HG02870 (cell line): ENCODE results near the gene TPGS1.

Experiments used
- ATAC-seq: cut with Tn5 transposase; IDR thresholded peaks from one replicate; pipeline ENCODE4 v1.9.1; 2021; ENCODE audit warnings: mild to moderate bottlenecking, moderate library complexity; ENCODE audit not compliant: unreplicated experiment

Gene TPGS1

DNA sequence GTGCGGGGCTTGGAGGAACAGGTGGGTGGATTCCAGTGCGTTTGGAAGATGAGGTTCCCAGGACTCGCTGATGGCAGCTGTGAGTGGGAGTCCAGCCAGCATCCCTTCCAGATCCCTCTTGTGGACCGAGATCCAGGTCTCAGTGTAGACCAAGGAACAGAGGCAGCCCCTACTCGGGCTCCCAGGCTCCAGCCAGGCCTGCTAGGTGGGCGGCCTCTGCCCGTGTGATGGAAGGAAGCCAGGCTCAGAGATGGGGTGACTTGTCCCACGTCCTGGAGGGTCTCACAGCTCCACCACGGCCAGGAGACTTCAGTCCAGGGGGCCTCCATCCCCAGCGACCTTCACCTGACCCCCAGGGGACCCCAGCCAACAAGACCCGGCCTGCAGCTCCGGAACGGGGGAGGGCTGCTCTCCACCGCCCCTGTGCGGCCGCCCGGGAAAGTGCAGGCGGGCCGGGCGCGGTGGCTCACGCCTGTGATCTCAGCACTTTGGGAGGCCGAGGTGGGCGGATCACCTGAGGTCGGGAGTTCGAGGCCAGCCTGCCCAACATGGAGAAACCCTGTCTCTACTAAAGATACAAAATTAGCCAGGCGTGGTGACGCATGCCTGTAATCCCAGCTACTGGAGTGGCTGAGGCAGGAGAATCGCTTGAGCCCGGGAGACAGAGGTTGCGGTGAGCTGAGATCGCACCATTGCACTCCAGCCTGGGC lies 11.7 kb upstream of the TPGS1 start:
- no peak for ATAC-seq

GRCh38 chr19:496112-496665 lies 11.1 kb upstream of the TPGS1 start, which contains the start of gene MADCAM1:
MADCAM1 (plus strand) TSS chr19:496486; CDS start chr19:496500, 14 bp downstream.
- ATAC-seq: no peak

DNA sequence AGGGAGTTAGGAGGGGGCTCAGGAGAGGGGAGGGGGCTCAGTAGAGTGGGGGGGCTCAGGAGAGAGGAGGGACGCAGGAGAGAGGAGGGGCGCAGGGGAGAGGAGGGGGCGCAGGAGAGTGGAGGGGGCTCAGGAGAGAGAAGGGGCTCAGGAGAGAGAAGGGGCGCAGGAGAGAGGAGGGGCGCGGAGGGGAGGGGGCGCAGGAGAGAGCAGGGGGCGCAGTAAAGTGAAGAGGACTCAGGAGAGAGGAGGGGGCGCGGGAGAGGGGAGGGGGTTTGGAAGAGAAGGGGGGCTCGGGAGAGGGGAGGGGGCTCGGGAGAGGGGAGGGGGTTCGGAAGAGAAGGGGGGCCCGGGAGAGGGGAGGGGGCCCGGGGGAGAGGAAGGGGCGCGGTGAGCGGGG lies 10.3 kb upstream of the TPGS1 start:
- ATAC-seq: no peak

DNA sequence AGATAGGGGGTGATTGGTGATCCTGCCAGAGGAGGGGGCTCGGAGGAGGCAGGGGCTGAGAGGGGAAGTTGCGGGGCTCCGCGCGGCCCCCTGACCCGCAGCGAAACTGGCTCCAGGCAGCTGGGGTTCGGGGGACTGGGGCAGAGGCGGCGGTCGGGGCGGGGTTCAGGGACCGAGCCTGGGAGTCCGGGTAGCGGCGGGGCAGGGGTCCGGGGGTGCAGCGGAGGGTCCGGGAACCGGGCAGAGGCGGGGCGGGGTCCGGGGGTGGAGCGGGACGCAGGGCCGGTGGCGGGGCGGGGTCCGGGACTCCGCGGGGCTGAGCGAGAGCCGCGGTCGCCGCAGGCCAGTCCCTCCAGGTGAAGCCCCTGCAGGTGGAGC lies 9.8 kb upstream of the TPGS1 start:
- no peak for ATAC-seq

DNA sequence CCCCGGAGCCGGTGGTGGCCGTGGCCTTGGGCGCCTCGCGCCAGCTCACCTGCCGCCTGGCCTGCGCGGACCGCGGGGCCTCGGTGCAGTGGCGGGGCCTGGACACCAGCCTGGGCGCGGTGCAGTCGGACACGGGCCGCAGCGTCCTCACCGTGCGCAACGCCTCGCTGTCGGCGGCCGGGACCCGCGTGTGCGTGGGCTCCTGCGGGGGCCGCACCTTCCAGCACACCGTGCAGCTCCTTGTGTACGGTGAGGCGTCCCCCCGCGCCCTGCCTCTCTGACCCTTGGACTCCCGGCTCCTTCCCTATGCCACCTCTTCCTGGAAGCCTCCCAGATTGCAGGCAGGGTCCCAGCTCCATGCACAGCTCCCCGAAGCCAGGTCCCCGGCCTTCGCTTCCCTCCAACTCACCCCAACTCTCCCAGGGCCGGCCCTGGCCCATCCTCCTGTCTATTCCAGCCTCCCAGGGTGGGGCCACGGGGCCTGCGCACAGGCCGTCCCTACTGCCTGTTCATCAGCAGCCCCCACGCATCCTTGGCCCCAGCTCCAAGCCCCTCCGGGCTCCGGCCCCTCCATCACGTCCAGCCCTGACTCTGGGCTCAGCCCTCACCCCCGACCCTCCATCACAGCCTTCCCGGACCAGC lies 9.3 kb upstream of the TPGS1 start:
- no peak for ATAC-seq

GRCh38 chr19:498511-498891 lies 8.8 kb upstream of the TPGS1 start:
- no peak for ATAC-seq

GRCh38 chr19:498977-499623 lies 8.2 kb upstream of the TPGS1 start:
- no peak for ATAC-seq

DNA sequence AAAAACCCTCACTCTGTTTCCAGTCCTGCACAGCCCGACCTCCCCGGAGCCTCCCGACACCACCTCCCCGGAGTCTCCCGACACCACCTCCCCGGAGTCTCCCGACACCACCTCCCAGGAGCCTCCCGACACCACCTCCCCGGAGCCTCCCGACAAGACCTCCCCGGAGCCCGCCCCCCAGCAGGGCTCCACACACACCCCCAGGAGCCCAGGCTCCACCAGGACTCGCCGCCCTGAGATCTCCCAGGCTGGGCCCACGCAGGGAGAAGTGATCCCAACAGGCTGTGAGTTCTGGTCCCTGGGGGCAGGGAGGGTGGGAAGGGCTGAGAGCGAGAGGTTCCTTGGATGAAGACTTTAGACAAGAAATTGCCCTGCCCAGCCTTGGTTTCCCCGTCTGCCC lies 5.7 kb upstream of the TPGS1 start:
- no peak for ATAC-seq

GRCh38 chr19:504616-505015 lies 2.7 kb upstream of the TPGS1 start:
- no peak for ATAC-seq

GRCh38 chr19:506404-507285 lies 652 bp upstream of the TPGS1 start:
- ATAC-seq: peak; percentile 65

DNA sequence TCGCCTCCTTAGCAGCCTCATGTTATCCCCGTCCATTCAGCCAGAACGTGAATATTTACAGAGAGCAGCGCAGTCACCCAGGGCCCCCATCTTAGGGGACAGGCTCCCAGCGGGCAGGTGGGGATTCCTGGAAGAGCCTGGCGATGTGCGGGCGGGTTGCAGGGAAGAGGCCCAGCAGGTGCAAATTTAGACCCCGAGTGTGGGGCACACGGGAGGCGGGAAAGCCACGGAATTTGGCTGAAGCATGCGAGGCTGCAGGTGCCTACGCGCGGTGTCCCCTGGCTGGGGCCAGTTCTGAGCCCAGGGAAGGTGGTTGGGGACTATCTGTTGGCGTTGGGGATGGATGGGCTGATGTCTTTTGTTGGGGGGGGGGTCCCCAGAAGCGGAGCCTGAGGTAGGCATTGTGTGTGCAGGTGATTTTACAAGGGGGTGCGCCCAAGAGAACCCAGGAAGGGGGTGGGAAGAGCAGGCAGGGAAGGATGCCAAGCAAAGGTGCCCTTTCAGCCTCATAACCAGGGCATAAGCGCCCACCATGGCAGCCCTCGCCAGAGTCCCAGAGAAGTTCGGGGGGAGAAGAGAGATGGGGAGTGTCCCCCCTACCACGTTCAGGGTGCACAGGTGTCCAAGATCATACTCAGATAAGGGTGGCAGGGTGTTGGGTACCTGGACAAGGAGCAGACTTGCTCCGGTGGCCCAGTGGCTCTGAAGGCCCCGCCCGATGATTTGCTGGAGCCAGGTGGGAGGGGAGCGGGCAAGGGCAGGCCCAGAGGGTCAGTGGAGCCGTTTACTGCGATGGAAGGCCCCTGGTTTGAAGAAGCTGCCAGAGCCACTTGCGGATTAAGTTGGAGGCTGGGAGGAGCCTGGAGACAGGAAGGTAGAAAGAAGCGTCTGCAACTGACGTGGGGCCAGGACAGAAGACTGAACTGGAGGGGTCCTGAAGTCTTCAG lies 1.2 kb downstream of the TPGS1 start:
- no peak for ATAC-seq

DNA sequence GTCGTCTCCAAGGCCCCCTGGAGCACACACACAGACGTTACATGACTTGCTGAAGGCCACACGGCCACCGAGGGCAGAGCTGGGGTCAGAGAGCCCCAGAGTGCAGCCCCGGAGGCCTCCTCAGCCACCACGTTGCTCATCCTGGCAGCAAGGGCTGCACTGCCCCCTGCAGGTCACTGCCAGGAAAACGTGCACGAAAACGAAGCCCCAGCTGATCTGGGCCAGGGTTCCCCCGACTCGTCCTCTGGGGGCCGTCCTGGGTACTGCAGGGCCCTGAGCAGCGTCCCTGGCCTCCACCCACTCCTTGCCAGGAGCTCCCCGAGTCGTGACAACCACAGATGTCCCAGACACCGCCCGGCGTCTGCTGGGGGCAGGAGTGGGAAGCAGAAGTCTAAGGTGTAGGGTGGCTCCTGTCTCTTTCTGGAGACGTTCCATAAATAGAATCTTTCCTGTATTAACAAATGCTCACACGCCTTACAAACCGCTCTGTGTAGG lies 3.4 kb downstream of the TPGS1 start:
- ATAC-seq: no peak

DNA sequence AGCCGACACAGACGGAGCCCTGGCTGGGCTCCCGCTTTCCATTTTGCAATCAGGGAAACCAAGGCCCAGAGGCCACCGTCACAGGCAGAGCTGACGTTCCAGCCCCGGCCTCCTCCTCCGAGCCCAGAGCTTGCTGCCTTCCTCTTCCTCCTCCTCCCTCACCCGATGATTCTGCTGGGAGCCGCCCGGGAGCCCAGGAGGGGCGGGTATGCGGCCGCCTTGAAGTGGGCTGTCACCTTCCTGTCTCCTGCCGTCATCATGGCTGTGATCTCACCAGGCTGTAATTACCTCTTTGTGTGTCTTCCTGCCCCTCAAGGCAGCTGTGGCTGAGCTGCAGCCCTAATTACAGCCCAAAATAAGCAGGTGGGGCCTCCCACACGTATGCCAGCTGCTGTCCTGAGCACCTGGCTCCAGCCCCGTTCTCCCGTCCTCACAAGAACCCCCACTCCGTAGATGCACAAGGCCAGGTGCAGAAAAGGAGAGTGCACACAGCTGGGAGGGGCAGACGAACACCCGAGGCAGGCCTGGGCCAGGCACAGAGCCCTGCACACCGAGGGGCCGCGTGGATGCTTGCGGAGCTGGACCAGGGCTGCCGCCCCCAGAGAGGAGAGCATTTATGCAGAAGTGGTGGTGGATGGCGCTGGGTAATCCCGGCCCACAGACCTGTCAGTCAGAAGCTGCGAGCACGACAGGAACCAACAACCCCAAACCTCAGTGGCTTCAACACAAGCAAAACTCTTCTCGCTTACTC lies 4.0 kb downstream of the TPGS1 start:
- no peak for ATAC-seq

DNA sequence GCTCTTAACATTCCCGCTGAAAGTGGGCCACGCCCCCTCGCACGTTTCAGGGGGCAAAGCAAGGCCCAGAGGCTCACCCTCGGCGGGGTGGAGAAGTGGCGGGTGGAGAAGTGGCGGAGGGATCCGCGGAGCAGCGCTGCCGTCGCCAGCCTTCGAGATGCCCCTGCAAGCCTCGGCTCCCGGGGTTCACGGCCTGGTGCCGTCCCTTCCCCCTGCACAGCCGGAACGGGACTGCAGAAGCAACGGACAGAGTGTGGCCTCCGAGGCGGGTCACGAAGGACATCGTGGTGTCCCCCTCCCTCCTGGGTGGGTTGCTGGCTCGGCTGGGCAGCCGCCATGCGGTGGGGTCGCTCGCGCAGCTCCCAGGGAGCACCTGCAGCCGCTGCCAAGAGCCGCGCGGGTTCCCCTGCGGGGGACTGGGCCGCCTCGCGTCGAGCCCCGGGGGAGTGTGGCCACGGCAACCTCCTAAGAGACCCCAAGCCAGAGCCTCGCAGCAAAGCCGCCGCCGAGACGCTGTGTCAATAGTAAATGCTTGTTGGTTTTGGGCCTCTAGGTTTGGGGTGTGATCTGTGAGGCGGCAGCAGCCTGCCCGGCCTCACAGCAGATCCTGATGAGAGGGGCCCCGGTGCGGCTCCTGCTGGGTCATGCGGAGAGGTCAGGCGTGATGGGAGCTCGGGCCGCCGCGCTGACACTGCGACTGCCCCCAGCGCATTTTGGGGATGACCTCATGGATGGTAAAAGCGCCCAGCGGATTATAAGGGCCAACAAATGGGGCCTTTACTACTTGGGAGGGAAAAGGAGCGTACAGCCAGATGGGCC lies 5.5 kb downstream of the TPGS1 start:
- no peak for ATAC-seq

GRCh38 chr19:513368-514165 lies 6.3 kb downstream of the TPGS1 start:
- ATAC-seq: no peak

- no peak for ATAC-seq
Observed at GRCh38 chr19:514166-514663, 6.9 kb downstream of the TPGS1 start.
